Ovary (tissue), 3 donors: ENCODE results near the gene GUCY1A2.

Experiments
- POLR2A ChIP-seq: fragments of 450-650 bp; IDR thresholded peaks from one replicate; pipeline ENCODE4 v1.6.1; 2017; ENCODE audit warnings: antibody characterized with exemption, mild to moderate bottlenecking, moderate library complexity
- TF ChIP-seq, protein P1 (sequence below), 3 donors: fragments of 450-650 bp in 2 of 3; fragments of 200-600 bp in 1 of 3; IDR thresholded peaks; one replicate each; pipeline versions ENCODE4 v1.5.1 to v1.8.0; 2016 to 2022; ENCODE audit warnings: antibody characterized with exemption in 3 of 3, mild to moderate bottlenecking in 1 of 3
- donor health status: DM: no; HTN: no; CAD: no.

DNA sequence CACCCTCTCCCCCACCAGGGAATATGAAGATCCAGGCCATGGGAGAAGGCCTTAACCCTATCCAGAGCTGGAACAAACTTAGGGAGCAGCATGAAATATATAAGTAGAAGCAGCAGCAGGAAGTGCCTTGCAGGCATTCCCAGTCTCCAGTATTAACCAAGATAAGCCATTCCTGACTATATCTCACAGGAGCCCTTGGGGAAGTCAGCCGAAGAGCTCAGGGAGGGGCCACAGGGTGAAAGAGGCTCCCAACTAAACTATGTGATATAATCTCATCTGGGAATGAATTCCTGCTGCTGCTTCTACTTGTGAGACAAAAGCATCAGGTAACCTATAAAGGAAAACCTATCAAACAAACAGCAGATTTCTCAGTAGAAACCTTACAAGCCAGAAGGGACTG, 36.1 kb upstream of the GUCY1A2 start:
- no peak for TF ChIP-seq POLR2A
- TF ChIP-seq, protein P1, sequence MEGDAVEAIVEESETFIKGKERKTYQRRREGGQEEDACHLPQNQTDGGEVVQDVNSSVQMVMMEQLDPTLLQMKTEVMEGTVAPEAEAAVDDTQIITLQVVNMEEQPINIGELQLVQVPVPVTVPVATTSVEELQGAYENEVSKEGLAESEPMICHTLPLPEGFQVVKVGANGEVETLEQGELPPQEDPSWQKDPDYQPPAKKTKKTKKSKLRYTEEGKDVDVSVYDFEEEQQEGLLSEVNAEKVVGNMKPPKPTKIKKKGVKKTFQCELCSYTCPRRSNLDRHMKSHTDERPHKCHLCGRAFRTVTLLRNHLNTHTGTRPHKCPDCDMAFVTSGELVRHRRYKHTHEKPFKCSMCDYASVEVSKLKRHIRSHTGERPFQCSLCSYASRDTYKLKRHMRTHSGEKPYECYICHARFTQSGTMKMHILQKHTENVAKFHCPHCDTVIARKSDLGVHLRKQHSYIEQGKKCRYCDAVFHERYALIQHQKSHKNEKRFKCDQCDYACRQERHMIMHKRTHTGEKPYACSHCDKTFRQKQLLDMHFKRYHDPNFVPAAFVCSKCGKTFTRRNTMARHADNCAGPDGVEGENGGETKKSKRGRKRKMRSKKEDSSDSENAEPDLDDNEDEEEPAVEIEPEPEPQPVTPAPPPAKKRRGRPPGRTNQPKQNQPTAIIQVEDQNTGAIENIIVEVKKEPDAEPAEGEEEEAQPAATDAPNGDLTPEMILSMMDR (IDR thresholded peaks at IDR 0.05), result no peak
